Ramos (cell line): Measurements from ENCODE around the gene TECPR2.
"Not testable (repeated sequence)": the region's sequence is repeated elsewhere in the genome, so short reads cannot be mapped to it uniquely, and the experiment has no call there.

Source experiments
- in situ Hi-C: fragments of 300-500 bp; cut with MboI; formaldehyde crosslinking; loops from one replicate; pipeline ENCODE4 v1.14.3; 2022; ENCODE audit warnings: low sequenced_read_pairs; ENCODE audit not compliant: unreplicated experiment

TECPR2 gene

GRCh38 chr14:102541029-102541491, 178.3 kb downstream of the TECPR2 start:
- in situ Hi-C loops = not testable (repeated sequence)

- in situ Hi-C loops = no loop called here
These were observed 179.0 kb downstream of the TECPR2 start for GRCh38 chr14:102541771-102542170.

DNA sequence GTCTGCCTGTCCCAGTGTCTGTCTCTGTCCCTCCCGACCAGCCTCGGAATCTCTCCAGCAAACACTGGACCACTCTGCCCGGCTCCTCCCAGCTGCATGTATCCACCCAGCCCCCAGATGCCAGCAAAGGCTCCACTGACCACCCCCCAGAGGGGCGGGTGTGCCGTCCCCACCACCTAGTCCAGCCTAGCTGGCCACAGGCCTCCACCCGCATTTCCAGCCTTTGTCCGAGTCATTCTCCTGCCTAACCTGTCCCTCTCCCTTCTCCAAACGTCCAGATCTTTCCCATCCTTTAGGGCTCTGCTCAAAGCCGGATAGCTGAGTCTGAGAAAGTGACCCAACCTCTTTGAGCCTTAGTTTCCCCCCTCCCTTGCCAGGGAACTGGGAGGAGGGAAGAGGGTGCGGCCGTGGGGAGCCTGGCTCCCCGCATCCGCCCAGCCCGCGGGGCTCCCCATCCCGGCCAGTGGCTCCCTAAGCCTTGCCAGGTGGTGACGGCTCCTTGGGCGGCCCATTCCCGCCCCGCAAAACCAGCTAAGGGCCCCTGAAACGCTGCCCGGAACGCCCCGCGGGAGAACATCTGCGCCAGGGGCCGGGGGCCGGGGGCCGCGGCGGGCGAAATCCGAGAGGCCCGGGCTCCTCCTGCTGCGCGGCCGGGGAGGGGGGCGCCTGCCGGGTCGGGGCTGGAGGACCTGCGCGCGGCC, 181.5 kb downstream of the TECPR2 start:
- in situ Hi-C loops = no loop called here

DNA sequence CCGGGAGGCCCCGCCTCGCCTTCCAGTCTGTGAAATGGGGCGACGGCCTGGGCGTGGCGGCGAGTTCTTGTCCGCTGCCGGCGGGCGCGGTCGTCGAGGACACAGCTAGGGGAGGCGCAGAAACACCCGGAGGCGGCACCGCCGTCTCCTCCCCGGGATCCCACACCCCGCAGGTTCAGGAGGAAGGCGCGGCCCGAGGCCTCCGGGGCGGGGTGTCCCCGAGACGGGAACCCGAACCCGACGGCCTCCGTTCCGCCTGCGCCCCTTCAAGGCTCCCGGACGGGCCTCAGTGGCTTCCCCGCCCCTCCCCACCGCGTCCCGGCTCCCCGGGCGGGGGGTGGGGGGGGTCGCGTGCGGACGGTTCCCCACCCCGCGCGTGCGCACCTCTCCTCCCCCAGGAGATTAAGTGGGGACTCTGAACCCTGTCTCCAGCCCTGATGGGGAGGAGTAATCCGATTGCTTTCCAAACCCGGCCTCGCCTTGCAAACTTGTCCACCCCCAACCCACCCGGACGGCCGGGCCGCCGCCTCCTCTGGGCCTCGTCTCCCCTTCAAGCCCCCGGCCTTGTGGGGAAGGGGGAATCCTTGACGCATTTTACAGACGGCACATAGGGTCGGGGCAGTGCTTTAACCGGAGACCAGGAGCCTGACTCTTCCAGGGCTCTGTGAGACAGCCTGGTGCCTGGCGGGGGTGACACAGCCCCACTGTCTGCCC, 182.2 kb downstream of the TECPR2 start:
- in situ Hi-C loops = no loop called here

DNA sequence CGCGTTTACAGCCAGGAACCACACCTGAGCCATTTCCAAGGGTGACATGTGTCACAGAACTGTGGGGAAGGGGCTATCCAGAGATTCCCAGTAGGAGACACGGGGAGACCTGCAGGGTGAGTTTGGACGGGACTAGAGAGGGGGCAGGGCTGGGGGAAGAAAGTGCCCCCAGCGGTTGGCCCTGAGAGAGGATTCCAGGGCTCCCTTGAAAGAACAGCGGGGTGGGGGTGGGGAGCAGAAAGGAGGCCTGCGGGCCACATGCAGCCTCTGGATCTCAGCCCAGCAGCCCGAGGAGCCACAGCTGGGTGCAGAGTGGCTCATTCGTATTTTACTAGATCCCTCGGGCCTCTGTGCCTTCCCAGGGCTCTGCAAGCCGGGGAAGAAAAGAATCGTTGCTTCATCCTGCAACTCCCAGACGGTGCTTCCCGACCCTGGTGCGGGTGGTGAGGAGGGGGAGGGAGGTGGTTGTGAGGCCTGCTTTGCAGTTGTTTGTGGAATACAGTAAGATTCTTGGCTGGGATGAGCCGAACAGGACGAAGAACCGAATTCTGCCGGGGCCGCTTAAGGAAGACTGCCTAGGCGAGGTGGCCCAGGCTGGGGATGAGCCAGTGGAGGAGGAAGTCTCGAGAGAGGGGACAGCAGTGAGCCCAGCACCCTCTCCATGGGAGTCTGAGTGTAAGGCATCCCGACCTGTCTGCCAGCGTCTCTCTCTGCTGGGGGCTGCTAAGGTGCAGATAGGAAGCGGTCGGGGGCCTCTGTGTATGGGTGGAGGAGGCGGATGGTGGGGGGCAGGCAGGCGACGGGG, 182.9 kb downstream of the TECPR2 start:
- in situ Hi-C loops = no loop called here

DNA sequence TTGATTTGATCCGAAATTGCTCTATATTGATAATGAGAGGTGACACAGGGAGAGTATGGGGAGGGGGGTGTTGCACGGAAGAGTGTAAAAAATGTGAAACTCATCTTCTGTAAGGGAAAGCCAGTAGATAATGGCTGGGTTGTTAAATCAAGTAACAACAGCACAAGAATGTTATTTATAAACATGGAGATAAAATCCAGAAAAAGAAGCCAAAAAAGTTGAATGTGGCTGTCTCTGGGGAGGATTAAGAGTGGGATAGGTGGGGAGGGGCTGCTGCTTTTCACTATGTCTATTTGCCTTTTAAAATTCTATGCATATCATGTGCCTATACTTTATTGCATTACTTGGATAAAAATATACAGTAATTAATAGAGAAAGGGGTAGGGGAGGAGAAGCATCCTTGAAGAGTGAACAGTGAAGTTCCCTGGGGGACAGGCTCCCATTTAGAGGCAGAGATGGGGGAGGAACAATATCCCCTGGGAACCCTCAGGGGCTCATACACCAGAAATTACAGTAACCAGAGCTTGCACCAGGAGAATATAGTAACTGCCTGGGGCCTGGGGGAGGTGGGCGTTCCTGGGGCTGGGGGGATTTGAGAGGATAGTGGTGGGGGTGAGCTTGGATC, 186.0 kb downstream of the TECPR2 start:
- in situ Hi-C loops = no loop called here

GRCh38 chr14:102550927-102551401, 188.2 kb downstream of the TECPR2 start:
- in situ Hi-C loops = not testable (repeated sequence)
